Lower lobe of right lung (tissue), 2 donors: Measurements from ENCODE around the gene LRIT2. TPM values are rescaled to one million over a fixed set of nuclear protein-coding genes. Genes with fewer than 3 reads are reported as not detected.

ENCODE experiments used
- ATAC-seq, 2 donors: fragments of 200-7000 bp; cut with Tn5 transposase; one replicate each; pipeline ENCODE4 v1.9.1; 2020 to 2022; ENCODE audit warnings: mild to moderate bottlenecking in 2 of 2, moderate library complexity in 2 of 2
- DNase-seq: peaks from one replicate; pipeline ENCODE4 v3.0.0-alpha.2; 2020
- H3K27ac ChIP-seq: fragments of 200-600 bp; one replicate; pipeline ENCODE4 v1.8.0; 2022
- H3K27me3 ChIP-seq: fragments of 200-600 bp; one replicate; pipeline ENCODE4 v1.8.0; 2022; ENCODE audit warnings: low read depth
- H3K36me3 ChIP-seq: fragments of 200-600 bp; one replicate; pipeline ENCODE4 v1.8.0; 2022; ENCODE audit warnings: mild to moderate bottlenecking
- H3K4me1 ChIP-seq: fragments of 200-600 bp; one replicate; pipeline ENCODE4 v1.8.0; 2022
- H3K4me3 ChIP-seq: fragments of 200-600 bp; one replicate; pipeline ENCODE4 v1.8.0; 2022; ENCODE audit warnings: mild to moderate bottlenecking
- H3K9me3 ChIP-seq: fragments of 200-600 bp; one replicate; pipeline ENCODE4 v1.8.0; 2022
- intact Hi-C: fragments of 100-400 bp; cut with DNase I; formaldehyde crosslinking; loops from one replicate; pipeline ENCODE4 v1.11.0; 2022
- total RNA-seq: library from RNA; stranded (reverse); fragmentation: NEBNext Ultra II Directional; extraction: Animal tissue kit (Norgen Biotek cat#: 25700); gene quantifications from one replicate; pipeline ENCODE4 v1.2.1, GENCODE V29; 2021
- TF ChIP-seq, protein P1 (sequence below): fragments of 200-600 bp; IDR thresholded peaks from one replicate; pipeline ENCODE4 v1.8.0; 2022; ENCODE audit warnings: antibody characterized with exemption, mild to moderate bottlenecking
- donor health status: DM: no; HTN: yes; CAD: no; lungs with severe emphysema.

The LRIT2 gene
- total RNA-seq, 1 donor from 2014 or later: not detected

DNA sequence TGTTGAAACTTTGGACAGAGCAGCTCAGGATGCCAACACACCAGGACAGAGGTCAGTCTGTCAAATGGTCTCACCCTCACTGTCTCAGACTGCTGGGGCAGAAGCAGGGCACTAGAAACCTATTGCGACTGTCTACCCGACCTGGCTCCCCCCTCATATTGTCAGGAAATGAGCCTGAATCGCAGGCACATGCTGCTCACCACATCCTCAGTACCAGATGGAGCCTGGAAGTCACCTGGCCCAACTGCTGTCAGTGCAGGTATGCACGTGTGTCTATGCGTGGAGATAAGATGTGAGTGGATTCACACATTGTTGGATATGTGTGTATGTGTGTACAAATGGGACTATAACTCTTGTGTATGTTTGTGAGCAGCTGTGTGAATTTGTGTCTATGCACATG lies 34.2 kb downstream of the LRIT2 start:
- Histone ChIP-seq H3K27me3 (peaks cover 40% of the 10 kb centered on the region), H3K4me1 (peaks cover 13% of the 10 kb centered on the region), H3K9me3 (no peaks in the 10 kb centered on the region), H3K4me3 (no peak overlapping the region), H3K27ac (no peak overlapping the region), H3K36me3 (no peaks in the 10 kb centered on the region)
- TF ChIP-seq, protein P1, sequence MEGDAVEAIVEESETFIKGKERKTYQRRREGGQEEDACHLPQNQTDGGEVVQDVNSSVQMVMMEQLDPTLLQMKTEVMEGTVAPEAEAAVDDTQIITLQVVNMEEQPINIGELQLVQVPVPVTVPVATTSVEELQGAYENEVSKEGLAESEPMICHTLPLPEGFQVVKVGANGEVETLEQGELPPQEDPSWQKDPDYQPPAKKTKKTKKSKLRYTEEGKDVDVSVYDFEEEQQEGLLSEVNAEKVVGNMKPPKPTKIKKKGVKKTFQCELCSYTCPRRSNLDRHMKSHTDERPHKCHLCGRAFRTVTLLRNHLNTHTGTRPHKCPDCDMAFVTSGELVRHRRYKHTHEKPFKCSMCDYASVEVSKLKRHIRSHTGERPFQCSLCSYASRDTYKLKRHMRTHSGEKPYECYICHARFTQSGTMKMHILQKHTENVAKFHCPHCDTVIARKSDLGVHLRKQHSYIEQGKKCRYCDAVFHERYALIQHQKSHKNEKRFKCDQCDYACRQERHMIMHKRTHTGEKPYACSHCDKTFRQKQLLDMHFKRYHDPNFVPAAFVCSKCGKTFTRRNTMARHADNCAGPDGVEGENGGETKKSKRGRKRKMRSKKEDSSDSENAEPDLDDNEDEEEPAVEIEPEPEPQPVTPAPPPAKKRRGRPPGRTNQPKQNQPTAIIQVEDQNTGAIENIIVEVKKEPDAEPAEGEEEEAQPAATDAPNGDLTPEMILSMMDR: no peak
- ATAC-seq (no peak), DNase-seq (no peak)
- intact Hi-C loops: no loop called here

DNA sequence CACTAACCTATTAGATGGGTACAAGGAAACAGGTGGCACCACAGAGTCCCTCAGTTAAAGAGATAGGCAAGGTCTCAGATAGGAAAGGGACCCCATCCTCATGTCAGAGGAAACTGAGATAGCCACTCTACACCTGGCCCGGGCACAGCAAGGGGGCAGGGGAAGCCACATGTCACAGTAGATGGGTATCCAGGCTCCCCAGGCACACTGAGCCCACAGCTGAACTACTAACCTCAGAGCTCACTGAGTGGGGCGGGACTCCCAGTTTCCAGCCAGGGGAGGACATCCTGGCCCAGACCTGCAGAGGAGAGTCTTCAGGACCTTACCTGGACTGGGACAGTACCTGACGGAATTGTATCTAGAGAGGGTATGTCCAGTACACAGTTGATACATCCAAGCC lies 34.7 kb downstream of the LRIT2 start:
- no peak overlapping the region for H3K4me3 ChIP-seq
- DNase-seq (no peak), ATAC-seq (no peak)
- peaks cover 38% of the 10 kb centered on the region for H3K27me3 ChIP-seq
- no peak overlapping the region for H3K27ac ChIP-seq
- H3K36me3 ChIP-seq: no peaks in the 10 kb centered on the region
- intact Hi-C loops: no loop called here
- no peaks in the 10 kb centered on the region for H3K9me3 ChIP-seq
- TF ChIP-seq, protein P1: no peak
- H3K4me1 ChIP-seq: peaks cover 13% of the 10 kb centered on the region

DNA sequence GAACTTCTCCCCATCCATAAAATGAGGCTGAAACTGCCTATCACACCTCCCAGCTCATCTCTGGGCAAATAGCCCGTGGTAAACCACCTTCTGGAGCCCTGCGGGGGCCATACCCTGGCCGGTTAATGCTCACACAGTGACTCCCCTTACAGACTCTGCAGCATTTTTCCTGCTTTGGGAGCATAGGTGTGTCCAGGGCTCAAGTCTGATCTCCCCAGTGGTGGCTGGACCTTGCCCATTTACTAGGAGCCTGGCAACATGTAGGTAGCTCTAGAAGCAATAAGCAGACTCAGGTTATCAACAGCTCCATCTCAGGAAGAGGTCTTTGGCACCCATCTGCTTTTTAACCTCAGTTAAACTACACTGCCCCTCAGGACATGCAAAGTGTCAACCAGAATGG lies 36.5 kb downstream of the LRIT2 start:
- TF ChIP-seq, protein P1: no peak
- intact Hi-C loops: no loop called here
- H3K27me3 ChIP-seq: peaks cover 24% of the 10 kb centered on the region
- DNase-seq (no peak), ATAC-seq (no peak)
- H3K27ac ChIP-seq: no peak overlapping the region
- H3K9me3 ChIP-seq: no peaks in the 10 kb centered on the region
- H3K36me3 ChIP-seq: no peaks in the 10 kb centered on the region
- H3K4me3 ChIP-seq: no peak overlapping the region
- no peaks in the 10 kb centered on the region for H3K4me1 ChIP-seq

DNA sequence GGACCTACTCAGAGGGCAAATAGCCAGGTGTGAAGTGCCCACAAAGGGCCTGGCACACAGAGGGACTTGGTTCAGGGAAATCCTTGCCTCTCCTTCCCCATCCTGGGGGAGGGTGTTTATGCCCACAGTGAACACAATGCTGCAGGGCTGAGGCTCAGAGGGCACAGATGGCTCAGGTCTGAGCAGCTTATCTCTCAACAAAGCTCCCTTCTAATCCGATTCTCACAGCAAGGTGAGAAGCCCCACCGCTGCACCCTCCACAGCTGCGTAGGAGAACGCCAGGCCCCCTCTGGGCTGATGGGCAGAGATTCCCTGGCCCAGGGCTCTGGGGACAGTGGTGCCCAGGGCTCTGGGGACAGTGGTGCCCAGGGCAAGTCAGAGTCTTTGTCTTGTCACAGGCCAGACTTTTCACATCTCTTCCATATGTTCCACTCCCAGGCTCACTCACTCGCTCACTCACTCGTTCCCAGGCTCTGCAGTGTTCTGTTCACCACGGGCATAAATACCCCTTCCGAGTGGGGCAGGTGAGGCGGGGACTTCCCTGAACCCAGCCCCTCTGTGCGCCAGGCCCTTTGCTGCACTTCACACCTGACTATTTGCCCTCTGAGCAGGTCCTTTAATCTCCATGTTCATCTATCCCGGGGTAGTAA lies 39.7 kb downstream of the LRIT2 start:
- H3K9me3 ChIP-seq: no peaks in the 10 kb centered on the region
- no peak overlapping the region for H3K27ac ChIP-seq
- TF ChIP-seq, protein P1: no peak
- no peak overlapping the region for H3K4me3 ChIP-seq
- ATAC-seq (no peak), DNase-seq (no peak)
- intact Hi-C loops: no loop called here
- H3K36me3 ChIP-seq: no peaks in the 10 kb centered on the region
- H3K4me1 ChIP-seq: no peaks in the 10 kb centered on the region
- H3K27me3 ChIP-seq: peaks cover 11% of the 10 kb centered on the region

DNA sequence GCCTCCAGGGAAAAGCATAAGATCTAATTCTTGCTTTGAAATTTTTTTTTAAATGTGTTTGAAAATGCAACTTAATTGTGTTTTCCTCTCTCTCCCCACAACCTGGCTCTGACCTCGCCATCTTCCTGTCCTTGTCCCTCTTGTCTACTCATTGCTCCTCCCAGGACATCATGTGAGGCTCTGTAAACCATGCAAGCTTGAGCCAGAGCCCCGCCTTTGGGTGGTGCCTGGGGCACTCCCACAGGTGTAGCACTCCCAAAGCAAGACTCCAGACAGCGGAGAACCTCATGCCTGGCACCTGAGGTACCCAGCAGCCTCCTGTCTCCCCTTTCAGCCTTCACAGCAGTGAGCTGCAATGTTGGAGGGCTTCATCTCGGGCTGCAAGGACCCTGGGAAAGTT lies 40.8 kb downstream of the LRIT2 start:
- H3K27ac ChIP-seq: no peak overlapping the region
- H3K27me3 ChIP-seq: peaks cover 7% of the 10 kb centered on the region
- intact Hi-C loops: no loop called here
- TF ChIP-seq, protein P1: no peak
- no peak for ATAC-seq
- no peaks in the 10 kb centered on the region for H3K36me3 ChIP-seq
- no peak for DNase-seq
- H3K4me3 ChIP-seq: no peak overlapping the region
- H3K9me3 ChIP-seq: no peaks in the 10 kb centered on the region
- H3K4me1 ChIP-seq: no peaks in the 10 kb centered on the region
